ENCODE results near the gene GRIK2. TPM values are rescaled to one million over a fixed set of nuclear protein-coding genes. Genes with fewer than 3 reads are reported as not detected.

The GRIK2 gene
- total RNA-seq, 1 experiment from 2014 or later, result 0.61 TPM

DNA sequence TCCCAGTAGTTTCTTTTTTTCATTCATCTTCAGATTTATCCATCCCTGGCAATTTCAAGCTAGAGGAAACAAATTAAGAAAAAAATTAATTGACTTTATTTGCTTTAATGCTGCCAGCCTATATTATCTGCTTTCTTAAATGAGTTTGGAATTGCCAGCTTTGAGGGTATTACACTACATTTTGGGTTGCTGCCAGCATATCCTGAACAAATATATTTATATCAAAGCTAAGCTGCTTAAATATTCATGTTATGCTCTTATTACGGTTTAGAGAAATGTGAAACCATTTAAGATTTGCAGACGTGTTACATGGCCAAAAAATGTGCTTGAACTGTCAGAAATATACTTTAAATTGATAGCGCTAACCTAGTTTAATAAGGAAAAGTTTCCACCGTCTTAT is 59.7 kb downstream of the GRIK2 start:
- Histone ChIP-seq H3K79me2 (ENCODE audit: low read depth) (no peaks in the 10 kb centered on the region), H3K36me3 (ENCODE audit: low read depth) (no peaks in the 10 kb centered on the region), H3K9me3 (ENCODE audit: insufficient read depth, low read depth) (no peaks in the 10 kb centered on the region), H3K4me1 (replicated peaks; ENCODE audit: insufficient read depth) (no peaks in the 10 kb centered on the region), H4K20me1 (ENCODE audit: insufficient read depth) (no peaks in the 10 kb centered on the region), H3K4me2 (no peak overlapping the region), H2AFZ (no peak overlapping the region), H3K27ac (no peak overlapping the region), H3F3A (ENCODE audit: insufficient read depth, low read depth) (no peaks in the 10 kb centered on the region), H3K4me3 (no peak overlapping the region), H3K9me2 (ENCODE audit: insufficient read depth) (0 out of 2 replicates have a peak, but pooled peaks cover 6% of the 10 kb centered on the region), H3K27me3 (ENCODE audit: insufficient read depth, low read depth) (no peaks in the 10 kb centered on the region)
- ChIA-PET POLR2A (ENCODE audit: unreplicated experiment) (no interaction called here), CTCF (no interaction called here)
- TF ChIP-seq EZH2 (IDR thresholded peaks at IDR 0.05; ENCODE audit: low read depth), result no peak
- TF ChIP-seq, protein P1, sequence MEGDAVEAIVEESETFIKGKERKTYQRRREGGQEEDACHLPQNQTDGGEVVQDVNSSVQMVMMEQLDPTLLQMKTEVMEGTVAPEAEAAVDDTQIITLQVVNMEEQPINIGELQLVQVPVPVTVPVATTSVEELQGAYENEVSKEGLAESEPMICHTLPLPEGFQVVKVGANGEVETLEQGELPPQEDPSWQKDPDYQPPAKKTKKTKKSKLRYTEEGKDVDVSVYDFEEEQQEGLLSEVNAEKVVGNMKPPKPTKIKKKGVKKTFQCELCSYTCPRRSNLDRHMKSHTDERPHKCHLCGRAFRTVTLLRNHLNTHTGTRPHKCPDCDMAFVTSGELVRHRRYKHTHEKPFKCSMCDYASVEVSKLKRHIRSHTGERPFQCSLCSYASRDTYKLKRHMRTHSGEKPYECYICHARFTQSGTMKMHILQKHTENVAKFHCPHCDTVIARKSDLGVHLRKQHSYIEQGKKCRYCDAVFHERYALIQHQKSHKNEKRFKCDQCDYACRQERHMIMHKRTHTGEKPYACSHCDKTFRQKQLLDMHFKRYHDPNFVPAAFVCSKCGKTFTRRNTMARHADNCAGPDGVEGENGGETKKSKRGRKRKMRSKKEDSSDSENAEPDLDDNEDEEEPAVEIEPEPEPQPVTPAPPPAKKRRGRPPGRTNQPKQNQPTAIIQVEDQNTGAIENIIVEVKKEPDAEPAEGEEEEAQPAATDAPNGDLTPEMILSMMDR (conservative IDR thresholded peaks at IDR 0.05), result no peak
- no TSS peak for BruUV-seq (replicated peaks)
- DNase-seq, result no peak
- intact Hi-C loops (cut with micrococcal nuclease; ENCODE audit: unreplicated experiment), result no loop called here

DNA sequence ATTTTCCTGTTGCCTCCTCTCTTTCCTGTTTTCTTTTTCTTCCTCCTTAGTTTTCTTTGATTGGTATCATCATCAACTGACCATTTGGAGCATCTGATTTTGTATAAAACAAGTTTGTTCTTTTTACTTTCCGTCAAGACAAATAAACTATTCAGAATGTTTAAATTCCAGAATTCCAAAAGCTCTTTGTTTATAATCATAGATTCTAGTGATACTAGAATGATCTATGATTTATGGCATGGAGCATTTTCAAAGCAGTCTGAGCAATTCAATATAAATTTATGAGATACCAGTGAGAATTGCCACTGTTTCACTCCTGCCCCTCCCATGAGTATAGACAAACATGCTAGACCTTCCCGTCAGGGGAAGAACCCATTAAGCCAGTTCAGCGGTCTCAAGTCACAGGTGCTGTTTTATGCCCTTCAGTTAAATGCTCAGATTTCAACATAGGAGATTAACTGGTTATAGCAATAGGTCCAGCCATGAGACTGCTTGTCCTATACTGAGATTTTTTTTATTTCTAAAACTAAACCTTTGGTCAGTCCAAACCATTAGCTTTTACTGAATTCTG is 60.7 kb downstream of the GRIK2 start:
- no peak overlapping the region for H2AFZ ChIP-seq
- TF ChIP-seq EZH2 (IDR thresholded peaks at IDR 0.05; ENCODE audit: low read depth), result no peak
- TF ChIP-seq, protein P1 (conservative IDR thresholded peaks at IDR 0.05), result no peak
- intact Hi-C loops (cut with micrococcal nuclease; ENCODE audit: unreplicated experiment), result no loop called here
- no peaks in the 10 kb centered on the region for H3K4me1 ChIP-seq (replicated peaks; ENCODE audit: insufficient read depth)
- H3K27ac ChIP-seq, result no peak overlapping the region
- no TSS peak for BruUV-seq (replicated peaks)
- H3K27me3 ChIP-seq (ENCODE audit: insufficient read depth, low read depth), result no peaks in the 10 kb centered on the region
- CTCF ChIA-PET, result no interaction called here
- H3K4me3 ChIP-seq, result no peak overlapping the region
- H3K79me2 ChIP-seq (ENCODE audit: low read depth), result no peaks in the 10 kb centered on the region
- DNase-seq, result no peak
- no peaks in the 10 kb centered on the region for H3K9me3 ChIP-seq (ENCODE audit: insufficient read depth, low read depth)
- POLR2A ChIA-PET (ENCODE audit: unreplicated experiment), result no interaction called here
- H4K20me1 ChIP-seq (ENCODE audit: insufficient read depth), result no peaks in the 10 kb centered on the region
- no peaks in the 10 kb centered on the region for H3F3A ChIP-seq (ENCODE audit: insufficient read depth, low read depth)
- no peak overlapping the region for H3K4me2 ChIP-seq
- H3K9me2 ChIP-seq (ENCODE audit: insufficient read depth), result no peaks in the 10 kb centered on the region
- no peaks in the 10 kb centered on the region for H3K36me3 ChIP-seq (ENCODE audit: low read depth)

DNA sequence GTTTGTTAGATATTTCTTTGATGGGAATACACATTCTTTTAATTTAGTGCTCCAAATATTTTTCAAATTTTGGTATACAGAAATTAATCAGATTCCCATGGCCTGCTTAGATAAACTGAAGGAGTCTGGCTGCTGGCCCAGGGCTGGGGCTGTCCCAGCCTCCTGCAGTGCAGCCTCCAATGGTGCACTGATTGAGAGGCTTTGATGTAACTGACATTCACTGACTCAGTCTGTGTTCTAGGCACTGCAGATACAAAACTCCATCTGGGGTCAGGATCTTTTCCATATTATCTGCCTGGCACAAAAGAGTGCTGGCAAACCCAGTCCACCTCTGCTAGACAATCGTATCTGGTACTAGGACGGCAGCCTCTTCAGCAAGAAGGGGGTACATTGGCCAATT is 64.8 kb downstream of the GRIK2 start:
- Histone ChIP-seq H2AFZ (no peak overlapping the region), H3K27ac (no peak overlapping the region), H4K20me1 (ENCODE audit: insufficient read depth) (no peaks in the 10 kb centered on the region), H3K4me2 (no peak overlapping the region), H3K9me3 (ENCODE audit: insufficient read depth, low read depth) (no peaks in the 10 kb centered on the region), H3K9me2 (ENCODE audit: insufficient read depth) (no peaks in the 10 kb centered on the region), H3K4me3 (no peak overlapping the region), H3K27me3 (ENCODE audit: insufficient read depth, low read depth) (no peaks in the 10 kb centered on the region), H3K4me1 (replicated peaks; ENCODE audit: insufficient read depth) (no peaks in the 10 kb centered on the region), H3F3A (ENCODE audit: insufficient read depth, low read depth) (no peaks in the 10 kb centered on the region), H3K79me2 (ENCODE audit: low read depth) (no peaks in the 10 kb centered on the region), H3K36me3 (ENCODE audit: low read depth) (no peaks in the 10 kb centered on the region)
- TF ChIP-seq, protein P1 (conservative IDR thresholded peaks at IDR 0.05), result no peak
- TF ChIP-seq EZH2 (IDR thresholded peaks at IDR 0.05; ENCODE audit: low read depth), result no peak
- ChIA-PET POLR2A (ENCODE audit: unreplicated experiment) (no interaction called here), CTCF (no interaction called here)
- BruUV-seq (replicated peaks), result no TSS peak
- DNase-seq, result no peak
- intact Hi-C loops (cut with micrococcal nuclease; ENCODE audit: unreplicated experiment), result no loop called here

Measured in PC-9 (cell line).